22Rv1 (cell line): ENCODE measurements around the gene FXYD6.

Source experiments
- H3K27ac ChIP-seq: fragments of 450-650 bp; 2 replicates; pipeline ENCODE4 v1.5.1; 2017
- ZFX ChIP-seq: fragments of 450-650 bp; IDR thresholded peaks from 2 replicates; pipeline ENCODE4 v1.6.1; 2017; ENCODE audit warnings: antibody characterized with exemption, borderline replicate concordance
- TF ChIP-seq, protein P1 (sequence below): fragments of 450-650 bp; IDR thresholded peaks from 2 replicates; pipeline ENCODE4 v1.5.1; 2017; ENCODE audit warnings: mild to moderate bottlenecking

FXYD6 gene

DNA sequence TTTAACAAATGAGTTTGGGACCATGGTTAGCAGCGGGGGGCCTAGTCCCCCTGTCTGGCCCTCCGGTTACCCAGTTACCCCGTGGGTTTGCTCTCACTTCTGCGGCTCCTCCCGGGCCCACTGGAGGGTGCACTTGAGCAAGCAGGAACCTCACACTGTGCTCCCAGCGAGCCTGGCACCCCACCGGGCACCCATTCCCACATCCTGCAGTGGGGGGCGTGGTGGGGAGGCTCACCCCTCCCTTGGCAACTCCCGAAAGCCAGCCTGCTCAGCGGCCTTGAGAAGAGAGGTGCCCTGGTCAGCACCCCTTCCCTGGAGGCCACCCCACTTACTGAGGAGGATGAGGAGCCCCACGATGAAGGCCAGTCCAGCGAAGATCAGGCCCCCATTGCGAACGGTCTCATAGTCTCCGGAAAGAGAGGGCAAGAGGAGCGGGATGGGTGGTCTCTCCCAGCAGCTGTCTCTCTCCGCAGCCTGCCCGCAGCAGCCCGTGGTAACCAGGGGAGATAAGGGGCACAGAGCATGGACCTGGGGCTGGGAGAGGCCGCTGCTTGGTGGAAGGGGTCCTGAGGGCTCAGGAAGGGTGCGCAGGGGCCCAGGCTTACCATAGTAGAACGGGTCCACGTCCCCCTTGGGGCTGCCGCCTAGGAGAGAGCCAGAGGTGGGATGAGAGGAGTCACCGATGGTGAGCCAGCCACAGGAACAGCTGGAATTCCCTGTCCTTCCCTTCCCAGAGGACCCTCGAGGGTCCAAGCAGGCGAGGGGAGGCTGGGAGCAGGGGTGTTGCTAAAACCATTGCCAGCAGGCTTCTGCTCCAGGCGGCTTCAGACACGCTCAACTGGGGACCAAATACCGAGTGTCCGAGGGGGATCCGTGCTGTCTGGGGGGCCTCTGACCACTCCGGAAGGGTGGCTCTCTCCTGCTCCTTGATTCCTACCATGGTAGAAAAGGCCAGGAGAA is 54.1 kb downstream of the FXYD6 start:
- no peak overlapping the region for H3K27ac ChIP-seq
- no peak for TF ChIP-seq ZFX
- TF ChIP-seq, protein P1, sequence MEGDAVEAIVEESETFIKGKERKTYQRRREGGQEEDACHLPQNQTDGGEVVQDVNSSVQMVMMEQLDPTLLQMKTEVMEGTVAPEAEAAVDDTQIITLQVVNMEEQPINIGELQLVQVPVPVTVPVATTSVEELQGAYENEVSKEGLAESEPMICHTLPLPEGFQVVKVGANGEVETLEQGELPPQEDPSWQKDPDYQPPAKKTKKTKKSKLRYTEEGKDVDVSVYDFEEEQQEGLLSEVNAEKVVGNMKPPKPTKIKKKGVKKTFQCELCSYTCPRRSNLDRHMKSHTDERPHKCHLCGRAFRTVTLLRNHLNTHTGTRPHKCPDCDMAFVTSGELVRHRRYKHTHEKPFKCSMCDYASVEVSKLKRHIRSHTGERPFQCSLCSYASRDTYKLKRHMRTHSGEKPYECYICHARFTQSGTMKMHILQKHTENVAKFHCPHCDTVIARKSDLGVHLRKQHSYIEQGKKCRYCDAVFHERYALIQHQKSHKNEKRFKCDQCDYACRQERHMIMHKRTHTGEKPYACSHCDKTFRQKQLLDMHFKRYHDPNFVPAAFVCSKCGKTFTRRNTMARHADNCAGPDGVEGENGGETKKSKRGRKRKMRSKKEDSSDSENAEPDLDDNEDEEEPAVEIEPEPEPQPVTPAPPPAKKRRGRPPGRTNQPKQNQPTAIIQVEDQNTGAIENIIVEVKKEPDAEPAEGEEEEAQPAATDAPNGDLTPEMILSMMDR: peak; percentile 57

DNA sequence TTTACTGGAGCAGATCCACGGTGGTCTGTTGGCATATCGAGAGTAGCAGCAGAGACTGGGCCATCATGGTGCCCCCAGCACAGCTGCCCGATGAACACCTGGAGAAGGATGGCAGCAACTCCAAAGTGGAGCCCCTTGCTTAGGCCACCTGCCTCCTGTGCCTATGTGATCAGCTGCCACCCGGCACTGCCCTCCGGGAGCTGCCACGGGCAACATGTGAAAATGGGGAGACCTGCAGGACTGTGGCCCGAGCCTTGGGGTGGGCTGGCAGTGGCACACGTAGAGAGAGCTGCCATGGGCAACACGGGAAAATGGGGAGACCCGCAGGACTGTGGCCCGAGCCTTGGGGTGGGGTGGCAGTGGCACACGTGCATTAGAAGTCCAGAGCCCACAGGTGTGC is 55.0 kb downstream of the FXYD6 start:
- H3K27ac ChIP-seq: no peak overlapping the region
- TF ChIP-seq, protein P1: no peak
- no peak for TF ChIP-seq ZFX

DNA sequence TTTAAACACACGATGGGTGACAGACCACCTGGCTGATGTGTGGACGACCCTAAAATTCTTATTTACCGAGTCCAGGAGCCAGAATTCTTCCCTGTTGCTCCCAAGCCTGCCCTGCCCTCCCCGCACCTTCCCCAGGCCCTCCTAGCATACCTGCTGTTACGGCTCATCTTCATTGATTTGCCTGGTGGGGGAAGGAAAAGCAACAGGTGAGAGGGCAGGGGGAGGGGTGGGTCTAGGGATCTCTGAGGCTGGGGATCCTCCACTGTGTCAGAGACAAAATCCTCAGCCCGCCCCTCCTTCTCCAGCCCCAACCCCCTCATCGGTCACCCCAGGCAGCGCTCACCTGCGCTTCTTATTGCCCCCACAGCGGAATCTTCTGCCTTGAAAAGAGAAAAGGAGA is 55.9 kb downstream of the FXYD6 start:
- TF ChIP-seq, protein P1: no peak
- no peak for TF ChIP-seq ZFX
- no peak overlapping the region for H3K27ac ChIP-seq

DNA sequence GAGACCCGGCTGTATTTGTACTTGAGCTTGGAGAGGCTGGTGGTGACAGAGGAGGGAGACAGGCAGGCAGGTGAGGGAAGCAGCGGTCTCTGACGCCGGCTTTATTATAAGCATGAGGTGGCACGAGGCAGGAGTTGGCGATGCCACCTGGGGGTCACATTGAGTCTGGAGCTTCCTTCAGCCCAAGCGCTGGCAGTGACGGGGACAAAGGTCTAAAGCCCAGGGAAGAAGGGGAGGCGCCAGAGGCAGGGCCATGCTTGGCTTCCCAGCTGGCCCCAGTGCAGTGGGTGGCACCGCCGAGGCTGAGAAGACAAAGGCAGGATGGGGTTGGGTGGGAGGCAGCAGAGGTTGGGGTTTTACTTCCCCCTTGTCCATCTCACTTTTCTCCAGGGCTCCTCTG is 56.4 kb downstream of the FXYD6 start:
- no peak overlapping the region for H3K27ac ChIP-seq
- TF ChIP-seq ZFX: no peak
- TF ChIP-seq, protein P1: no peak

DNA sequence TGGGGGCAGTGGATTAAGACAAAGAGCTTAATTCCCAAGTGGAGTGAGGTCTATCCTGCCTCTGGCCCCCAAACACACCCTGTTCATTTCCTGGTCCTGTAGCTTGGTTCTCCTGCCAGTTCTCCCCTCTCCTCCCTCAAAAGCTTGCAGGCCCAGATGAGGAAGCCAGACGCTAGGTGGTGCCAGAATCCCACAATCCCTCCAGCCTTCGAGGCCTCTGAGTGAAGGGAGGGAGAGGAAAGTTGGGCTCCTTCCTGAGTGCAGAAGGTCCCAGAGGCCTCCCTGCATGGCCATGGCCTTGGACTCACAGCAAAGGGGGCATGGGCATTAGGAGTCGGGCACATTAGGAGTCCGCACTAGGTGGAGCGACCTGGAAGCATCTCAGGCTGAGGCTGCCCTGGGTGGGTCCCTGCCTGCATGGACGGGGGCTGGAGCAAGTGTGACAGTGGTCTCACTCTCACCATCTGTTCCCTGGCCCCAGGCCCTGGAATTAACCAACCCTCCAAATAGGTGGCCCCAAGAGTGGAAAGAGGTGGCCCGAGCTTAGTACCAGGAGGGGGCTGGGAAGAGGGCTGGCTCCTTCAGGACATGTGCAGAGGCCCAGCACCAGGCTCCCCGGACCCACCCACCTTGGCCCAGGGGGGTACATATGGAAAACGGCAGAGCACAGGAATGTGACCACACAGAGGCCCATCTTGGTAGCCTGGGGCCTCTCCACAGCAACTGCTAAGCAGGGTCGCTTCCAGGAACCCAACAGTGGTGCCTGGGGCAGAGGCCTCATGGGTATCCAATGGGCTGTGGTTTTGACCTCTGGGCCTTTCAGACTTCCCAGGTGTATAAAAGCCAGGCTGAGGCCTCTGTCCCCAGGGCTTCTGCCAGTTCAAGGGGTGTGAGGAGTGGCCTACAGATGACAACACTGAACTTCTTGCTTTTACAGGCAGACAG is 57.1 kb downstream of the FXYD6 start:
- TF ChIP-seq, protein P1: peak; percentile 56
- no peak for TF ChIP-seq ZFX
- no peak overlapping the region for H3K27ac ChIP-seq

DNA sequence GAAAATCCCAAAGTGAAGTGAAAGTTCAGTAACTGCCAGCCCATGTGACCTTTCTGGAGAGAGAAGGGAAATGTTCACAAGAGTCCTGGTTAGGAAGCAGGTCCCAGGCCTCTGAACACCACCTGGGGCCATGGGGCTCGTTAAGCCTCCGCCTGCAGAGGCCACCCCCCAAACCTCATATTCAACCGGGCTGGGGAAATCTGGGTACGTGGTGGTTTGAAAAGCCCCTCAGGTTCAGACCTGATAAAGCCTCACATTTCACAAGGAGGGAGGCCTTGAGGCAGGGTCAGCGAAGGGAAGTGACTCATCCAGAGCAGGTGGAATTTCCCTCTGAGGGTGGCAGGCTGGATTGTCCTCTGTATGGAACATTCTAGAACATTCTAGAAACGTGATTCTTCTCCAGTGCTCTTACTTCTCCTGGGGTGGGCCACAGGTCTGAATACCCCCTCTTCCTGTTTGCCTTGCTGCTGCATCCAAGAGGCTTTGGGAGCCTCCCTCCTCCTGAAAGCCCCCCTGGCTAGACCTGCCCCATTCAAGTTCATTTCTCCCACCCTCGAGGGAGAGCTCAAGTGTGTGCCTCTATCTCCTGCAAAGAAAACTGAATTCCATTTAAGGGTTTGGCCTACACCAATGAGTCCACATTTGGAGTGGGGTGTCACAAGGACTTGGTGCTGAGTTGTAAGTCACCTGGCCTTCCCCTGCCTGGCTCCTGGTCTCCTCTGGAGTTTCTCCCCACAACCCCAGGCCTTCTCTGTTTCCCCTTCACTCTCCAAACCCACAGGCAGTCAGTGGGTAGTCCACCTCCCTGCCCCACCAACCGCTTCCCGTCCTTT is 58.2 kb downstream of the FXYD6 start:
- H3K27ac ChIP-seq: no peak overlapping the region
- no peak for TF ChIP-seq ZFX
- TF ChIP-seq, protein P1: peak; percentile 31
